WTC11 (cell line): ENCODE data around the gene HIVEP2.

Experiments used
- AFF4 ChIP-seq: sonication (generic); formaldehyde crosslinking; IDR thresholded peaks from 2 replicates; pipeline ENCODE4 v1.8.1; 2023; ENCODE audit warnings: mild to moderate bottlenecking, missing genetic modification reagents, borderline replicate concordance
- ATF2 ChIP-seq: sonication (generic); formaldehyde crosslinking; IDR thresholded peaks from 2 replicates; pipeline ENCODE4 v1.8.1; 2022; ENCODE audit warnings: low read depth, missing genetic modification reagents, borderline replicate concordance
- ETV6 ChIP-seq: sonication (generic); formaldehyde crosslinking; IDR thresholded peaks from 2 replicates; pipeline ENCODE4 v1.8.1; 2022; ENCODE audit warnings: mild to moderate bottlenecking, missing genetic modification reagents
- FOXK1 ChIP-seq: sonication (generic); formaldehyde crosslinking; IDR thresholded peaks from 2 replicates; pipeline ENCODE4 v1.8.0; 2022; ENCODE audit warnings: mild to moderate bottlenecking, moderate library complexity, missing genetic modification reagents
- JUN ChIP-seq: sonication (generic); formaldehyde crosslinking; IDR thresholded peaks from 2 replicates; pipeline ENCODE4 v1.8.0; 2023; ENCODE audit warnings: mild to moderate bottlenecking, missing genetic modification reagents
- SMAD3 ChIP-seq: sonication (generic); formaldehyde crosslinking; IDR thresholded peaks from 2 replicates; pipeline ENCODE4 v1.8.0; 2022; ENCODE audit warnings: missing genetic modification reagents, mild to moderate bottlenecking, borderline replicate concordance
- USF1 ChIP-seq: sonication (generic); formaldehyde crosslinking; IDR thresholded peaks from 2 replicates; pipeline ENCODE4 v1.8.0; 2022; ENCODE audit warnings: mild to moderate bottlenecking, missing genetic modification reagents
- TF ChIP-seq, protein P1 (sequence below): fragments of 200-600 bp; IDR thresholded peaks from 2 replicates; pipeline ENCODE4 v1.8.0; 2022; ENCODE audit warnings: antibody characterized with exemption

DNA sequence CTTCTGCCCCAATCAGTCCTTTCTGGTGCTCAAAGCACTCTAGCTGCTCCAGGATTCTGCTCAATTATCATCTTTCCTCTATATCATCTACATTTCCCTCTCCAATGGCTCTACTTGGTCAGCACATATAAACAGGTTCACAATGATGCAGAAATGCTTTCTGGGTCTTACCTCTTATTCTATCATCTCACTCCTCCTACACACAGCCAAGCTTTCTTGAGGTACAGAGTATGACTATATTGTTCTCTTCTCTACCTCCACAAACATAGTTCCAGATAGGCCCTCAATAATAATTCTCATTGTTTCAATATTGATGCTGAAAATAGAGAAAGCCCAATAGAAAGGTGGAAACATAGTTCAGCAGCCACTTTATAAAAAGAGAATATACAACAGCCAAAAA lies 48.2 kb downstream of the HIVEP2 start:
- TF ChIP-seq, protein P1, sequence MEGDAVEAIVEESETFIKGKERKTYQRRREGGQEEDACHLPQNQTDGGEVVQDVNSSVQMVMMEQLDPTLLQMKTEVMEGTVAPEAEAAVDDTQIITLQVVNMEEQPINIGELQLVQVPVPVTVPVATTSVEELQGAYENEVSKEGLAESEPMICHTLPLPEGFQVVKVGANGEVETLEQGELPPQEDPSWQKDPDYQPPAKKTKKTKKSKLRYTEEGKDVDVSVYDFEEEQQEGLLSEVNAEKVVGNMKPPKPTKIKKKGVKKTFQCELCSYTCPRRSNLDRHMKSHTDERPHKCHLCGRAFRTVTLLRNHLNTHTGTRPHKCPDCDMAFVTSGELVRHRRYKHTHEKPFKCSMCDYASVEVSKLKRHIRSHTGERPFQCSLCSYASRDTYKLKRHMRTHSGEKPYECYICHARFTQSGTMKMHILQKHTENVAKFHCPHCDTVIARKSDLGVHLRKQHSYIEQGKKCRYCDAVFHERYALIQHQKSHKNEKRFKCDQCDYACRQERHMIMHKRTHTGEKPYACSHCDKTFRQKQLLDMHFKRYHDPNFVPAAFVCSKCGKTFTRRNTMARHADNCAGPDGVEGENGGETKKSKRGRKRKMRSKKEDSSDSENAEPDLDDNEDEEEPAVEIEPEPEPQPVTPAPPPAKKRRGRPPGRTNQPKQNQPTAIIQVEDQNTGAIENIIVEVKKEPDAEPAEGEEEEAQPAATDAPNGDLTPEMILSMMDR, result no peak
- TF ChIP-seq AFF4 (CRISPR knock-in tag), result no peak
- TF ChIP-seq FOXK1, result no peak
- TF ChIP-seq USF1 (CRISPR knock-in tag), result no peak
- TF ChIP-seq JUN (CRISPR knock-in tag), result no peak
- no peak for TF ChIP-seq SMAD3 (CRISPR knock-in tag)
- TF ChIP-seq ETV6 (CRISPR knock-in tag), result no peak
- no peak for TF ChIP-seq ATF2
